ENCODE measurements around the gene IRS1.
"Not testable (repeated sequence)": the region's sequence is repeated elsewhere in the genome, so short reads cannot be mapped to it uniquely, and the experiment has no call there.

Gene IRS1, protein sequence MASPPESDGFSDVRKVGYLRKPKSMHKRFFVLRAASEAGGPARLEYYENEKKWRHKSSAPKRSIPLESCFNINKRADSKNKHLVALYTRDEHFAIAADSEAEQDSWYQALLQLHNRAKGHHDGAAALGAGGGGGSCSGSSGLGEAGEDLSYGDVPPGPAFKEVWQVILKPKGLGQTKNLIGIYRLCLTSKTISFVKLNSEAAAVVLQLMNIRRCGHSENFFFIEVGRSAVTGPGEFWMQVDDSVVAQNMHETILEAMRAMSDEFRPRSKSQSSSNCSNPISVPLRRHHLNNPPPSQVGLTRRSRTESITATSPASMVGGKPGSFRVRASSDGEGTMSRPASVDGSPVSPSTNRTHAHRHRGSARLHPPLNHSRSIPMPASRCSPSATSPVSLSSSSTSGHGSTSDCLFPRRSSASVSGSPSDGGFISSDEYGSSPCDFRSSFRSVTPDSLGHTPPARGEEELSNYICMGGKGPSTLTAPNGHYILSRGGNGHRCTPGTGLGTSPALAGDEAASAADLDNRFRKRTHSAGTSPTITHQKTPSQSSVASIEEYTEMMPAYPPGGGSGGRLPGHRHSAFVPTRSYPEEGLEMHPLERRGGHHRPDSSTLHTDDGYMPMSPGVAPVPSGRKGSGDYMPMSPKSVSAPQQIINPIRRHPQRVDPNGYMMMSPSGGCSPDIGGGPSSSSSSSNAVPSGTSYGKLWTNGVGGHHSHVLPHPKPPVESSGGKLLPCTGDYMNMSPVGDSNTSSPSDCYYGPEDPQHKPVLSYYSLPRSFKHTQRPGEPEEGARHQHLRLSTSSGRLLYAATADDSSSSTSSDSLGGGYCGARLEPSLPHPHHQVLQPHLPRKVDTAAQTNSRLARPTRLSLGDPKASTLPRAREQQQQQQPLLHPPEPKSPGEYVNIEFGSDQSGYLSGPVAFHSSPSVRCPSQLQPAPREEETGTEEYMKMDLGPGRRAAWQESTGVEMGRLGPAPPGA (N-terminal part only)

DNA sequence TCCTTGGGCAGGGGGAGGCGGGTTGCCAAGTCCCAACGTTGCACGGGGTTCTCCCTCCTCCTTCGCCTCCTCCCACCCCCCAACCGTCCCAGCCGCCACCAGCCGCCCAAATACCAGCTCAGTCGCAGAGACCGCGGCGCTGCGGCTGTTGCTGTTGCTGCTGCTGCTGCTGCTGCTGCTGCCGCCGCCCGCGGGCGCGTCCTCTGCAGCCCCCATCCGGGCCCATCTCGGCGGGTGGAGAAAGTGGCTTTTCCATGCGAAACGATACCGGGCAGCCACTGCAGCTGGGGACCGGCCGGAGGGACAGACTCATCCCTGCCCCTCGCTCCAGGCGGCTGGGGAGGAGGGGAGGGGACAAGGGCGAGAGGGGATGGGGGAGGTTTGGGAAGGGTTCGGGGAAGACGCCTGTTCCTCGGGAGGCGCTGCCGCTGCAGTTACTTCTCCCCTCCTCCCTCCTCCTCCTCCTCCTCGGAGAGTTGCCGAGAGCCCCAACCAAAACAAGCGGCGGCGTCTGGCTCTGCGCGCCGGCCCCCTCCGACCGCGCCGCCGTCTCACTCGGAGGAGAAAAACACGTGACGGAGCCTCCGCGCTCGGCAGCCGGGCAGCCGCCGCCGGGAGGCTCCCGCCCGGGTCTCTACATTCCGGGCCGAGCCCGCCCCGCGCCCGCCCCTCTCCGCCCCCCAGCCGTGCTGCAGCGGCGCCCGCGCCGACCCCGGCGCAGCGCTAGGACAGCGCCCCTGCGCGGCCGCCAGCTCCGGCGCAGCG lies at the start of gene IRS1:
Gene IRS1, minus strand, starts transcription at position 610 of the 765 bp plus-strand sequence. CDS start 1,082 bp downstream, outside the sequence.
- peak in 1 of 2 donors; percentile 44 for DNase-seq (ENCODE audit: low read depth in 1 of 2, low spot score in 1 of 2)

DNA sequence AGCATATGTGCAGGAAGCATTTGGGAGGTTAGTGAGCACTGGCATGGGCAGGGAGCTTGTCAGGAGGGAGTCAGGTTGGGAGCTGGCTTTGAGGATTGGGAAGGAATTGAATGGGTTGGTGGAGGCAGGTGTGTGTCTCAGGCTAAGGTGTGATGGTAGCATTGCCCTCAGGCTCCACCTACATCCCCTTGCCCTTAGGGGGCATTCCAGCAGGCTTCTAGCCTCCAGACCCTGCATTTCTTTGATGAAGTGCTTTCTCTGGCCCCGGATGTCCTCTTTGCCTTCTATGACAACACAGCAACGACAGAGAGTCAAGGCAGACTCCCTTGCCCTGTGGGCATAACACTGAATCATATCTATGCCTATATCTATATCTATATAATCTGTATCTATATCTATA lies 49.7 kb upstream of the IRS1 start:
- DNase-seq (ENCODE audit: low read depth in 1 of 2, low spot score in 1 of 2) = no peak

DNA sequence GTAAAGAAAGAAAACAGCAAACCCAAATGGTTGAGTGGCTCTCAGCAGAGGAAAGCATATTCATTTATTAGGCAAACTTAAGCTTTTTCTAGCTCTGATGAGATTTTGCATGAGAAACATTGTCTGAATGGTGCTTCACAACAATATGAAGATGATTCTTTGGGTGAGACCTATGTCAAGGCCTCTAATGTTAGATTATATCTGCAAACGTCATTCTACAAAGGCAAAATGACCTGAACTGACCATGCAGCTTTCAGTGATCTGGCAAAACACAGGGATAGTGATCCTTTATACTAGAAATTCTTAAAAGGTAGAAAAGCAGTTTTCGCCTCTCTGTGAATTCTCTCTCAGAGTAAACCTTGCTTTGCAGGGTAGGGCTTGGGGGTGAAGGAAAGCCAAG lies 47.9 kb upstream of the IRS1 start:
- no peak for DNase-seq (ENCODE audit: low read depth in 1 of 2, low spot score in 1 of 2)

DNA sequence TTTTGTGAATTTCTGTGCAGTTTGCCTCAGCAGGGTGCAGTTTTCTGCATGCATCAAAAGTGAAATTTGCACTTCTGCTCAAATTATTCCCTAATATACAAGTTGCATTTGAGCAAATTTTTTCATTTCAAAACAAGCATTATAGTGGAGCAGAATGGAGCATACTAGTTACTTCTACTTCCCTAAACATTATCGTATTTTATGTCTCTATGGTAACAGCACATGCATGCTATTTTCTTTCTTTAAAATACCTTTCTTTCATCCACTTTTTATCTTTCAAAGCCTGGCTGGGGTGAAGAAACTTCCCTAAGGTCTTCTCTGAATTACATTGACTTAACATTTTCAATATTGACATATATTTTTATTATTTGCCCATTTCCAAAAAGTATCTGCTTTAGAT lies 47.5 kb upstream of the IRS1 start:
- no peak for DNase-seq (ENCODE audit: low read depth in 1 of 2, low spot score in 1 of 2)

DNA sequence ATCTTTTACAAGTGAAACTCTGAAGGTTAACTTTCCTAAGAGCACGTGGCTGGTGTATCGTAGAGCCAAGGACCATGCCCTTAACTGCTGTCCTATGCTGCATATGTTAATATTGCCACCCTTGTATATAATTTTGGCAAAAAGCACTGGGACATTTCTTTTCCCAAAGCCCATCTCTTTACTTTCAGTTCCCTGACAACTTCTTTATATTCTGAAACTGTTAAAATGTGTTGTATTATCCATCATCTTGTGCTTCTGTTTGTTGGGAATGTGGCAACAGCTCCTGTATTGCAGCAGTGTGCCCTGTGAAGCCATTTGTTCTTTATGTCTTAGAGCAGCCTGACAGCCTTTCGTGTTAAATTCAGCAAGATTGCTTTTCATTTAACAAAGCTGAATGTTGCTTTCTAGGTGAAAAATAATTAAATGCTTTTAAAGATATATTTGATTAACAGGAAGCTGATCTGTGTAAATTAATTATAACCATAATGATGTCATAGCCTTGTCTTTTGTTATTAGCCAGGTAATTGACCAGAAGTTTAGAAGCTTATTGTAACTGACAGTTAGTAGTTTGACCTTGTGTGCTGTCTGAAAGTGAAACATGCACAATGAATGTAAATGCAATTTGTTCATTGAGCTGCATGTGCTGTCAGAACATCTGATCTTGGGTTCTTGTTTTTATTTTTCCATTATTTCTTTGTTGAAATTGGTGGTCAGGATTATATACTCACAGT lies 45.9 kb upstream of the IRS1 start:
- no peak for DNase-seq (ENCODE audit: low read depth in 1 of 2, low spot score in 1 of 2)

DNA sequence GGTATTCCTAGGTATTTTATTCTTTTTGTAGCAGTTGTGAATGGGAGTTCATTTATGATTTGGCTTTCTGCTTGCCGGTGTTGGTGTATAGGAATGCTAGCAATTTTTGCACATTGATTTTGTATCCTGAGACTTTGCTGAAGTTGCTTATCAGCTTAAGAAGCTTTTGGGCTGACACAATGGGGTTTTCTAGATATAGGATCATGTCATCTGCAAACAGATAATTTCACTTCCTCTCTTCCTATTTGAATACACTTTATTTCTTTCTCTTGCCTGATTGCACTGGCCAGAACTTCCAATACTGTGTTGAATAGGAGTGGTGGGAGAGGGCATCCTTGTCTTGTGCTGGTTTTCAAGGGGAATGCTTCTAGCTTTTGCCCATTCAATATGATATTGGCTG lies 43.4 kb upstream of the IRS1 start:
- not testable (repeated sequence) for DNase-seq (ENCODE audit: low read depth in 1 of 2, low spot score in 1 of 2)

DNA sequence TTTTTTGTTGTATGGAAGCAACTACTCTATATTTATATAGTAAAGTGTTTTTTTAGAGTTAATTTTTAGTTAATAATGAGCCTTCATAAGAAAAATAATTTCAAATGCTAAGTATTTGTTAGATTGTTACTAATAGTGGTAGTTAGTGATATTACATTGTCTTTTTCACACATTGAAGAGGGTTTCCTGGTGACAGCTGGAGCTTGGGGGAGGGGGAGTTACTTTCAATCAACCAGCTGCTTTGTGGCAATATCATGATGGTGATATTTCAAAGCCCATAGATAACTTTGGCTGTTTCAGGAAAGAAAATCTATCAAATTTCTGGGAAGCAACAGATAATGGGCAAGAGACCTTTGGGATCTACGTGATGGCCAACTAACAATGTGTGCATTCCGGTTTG lies 40.3 kb upstream of the IRS1 start:
- no peak for DNase-seq (ENCODE audit: low read depth in 1 of 2, low spot score in 1 of 2)

DNA sequence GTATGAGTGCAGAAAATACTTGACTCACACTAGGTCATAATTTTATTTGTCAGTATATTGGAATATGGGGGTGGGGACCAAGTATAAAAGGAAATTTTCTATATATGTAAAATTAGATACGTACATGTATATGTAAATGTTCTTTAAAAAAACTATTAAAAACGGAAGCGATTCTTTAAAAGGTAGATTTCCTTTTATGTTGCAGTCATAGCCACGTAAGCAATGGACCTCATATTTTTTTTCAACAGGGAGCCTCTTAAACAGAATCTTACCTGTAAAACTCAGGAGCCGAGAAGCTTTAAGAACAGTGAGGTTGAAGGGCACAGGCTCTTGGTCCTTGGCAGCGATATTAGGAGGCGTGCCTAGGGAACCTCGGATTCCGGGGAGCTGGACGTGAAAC lies 39.5 kb upstream of the IRS1 start:
- DNase-seq (ENCODE audit: low read depth in 1 of 2, low spot score in 1 of 2) = no peak

DNA sequence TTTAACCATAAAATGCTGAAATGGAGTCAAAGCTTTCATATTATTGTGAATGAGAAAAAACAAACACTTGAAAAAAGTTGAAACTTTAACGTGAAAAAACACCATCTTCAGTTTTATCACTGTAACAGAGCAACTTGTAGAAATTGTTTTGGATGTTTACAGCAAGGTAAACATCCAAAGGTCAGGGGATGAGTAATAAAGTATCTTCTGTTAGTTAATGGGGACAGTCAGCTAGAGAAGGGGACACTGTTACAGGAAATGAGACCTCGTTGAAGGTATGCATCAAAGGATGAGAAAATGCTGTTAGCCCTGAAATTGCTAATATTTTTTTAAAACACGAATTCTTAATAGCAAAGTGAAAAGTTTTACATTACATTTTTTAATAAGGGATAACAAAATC lies 39.1 kb upstream of the IRS1 start:
- no peak for DNase-seq (ENCODE audit: low read depth in 1 of 2, low spot score in 1 of 2)

DNA sequence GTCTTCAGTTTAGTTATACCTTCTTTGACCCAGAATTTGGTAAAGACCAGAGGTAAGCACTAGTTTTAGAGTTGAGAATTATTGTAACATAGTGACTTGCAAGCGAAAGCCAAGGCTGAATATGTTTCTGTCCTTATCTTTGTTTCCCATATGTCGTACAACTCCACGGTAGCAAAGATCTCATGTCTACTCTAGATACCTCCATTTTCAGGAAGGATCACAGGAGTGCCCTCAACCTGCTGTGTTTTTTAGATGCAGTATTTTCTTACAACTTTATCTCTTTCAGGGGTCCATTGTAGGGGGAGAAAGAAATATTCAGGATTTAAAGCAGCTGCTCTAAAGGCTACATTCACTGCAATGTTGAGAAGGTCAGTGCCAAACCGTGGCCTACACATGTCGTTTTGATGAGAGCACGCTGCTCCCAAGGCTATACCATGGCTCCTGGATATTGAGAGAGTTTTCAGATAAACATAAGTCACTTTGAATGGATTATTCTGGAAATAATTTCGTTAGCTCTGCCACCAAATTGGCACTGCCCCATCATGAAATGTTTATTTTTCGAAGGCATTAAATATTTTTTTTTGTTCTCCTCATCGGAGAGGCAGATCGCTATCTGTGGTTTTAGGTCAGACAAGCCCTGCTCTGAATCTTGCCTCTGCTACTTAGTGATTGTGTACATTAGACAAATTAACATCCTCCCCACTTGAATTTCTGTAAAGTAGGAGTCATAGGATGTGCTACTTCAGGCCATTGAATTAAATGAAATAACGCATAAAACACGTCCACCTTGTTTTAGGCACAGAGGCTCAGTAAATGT lies 38.4 kb upstream of the IRS1 start:
- no peak for DNase-seq (ENCODE audit: low read depth in 1 of 2, low spot score in 1 of 2)

DNA sequence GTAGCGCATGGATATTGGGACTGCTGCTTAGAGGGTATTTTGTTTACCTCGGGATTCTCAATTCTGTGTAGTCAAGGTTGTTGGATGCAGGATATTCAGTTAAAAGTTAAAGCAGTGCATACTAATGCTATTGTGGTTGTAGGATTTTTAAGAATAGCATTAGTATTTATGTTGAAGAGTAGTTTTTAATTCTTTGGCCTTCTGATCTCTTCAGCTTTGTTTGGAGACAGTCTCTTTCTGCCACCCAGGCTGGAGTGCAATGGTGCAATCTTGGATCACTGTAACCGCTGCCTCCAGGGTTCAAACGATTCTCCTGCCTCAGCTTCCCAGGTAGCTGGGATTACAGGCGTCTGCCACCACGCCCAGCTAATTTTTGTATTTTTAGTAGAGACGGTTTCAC lies 37.7 kb upstream of the IRS1 start:
- DNase-seq (ENCODE audit: low read depth in 1 of 2, low spot score in 1 of 2) = no peak

DNA sequence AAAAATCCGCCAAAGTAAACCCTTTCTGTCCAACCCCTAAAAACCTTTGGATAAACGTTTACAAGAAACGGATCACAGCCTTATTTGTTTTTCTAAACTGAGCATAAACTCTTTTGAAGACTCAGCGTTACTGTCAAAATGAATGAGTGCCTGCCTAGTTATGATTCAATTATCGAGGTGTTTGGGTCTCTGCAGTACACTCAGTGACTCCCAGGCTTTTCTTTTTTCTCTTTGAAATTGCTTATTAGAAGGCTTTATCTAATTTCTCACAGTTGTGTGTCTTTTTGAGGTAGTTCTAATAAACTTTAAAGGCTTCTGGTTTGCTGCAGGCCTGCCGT lies 36.9 kb upstream of the IRS1 start:
- no peak for DNase-seq (ENCODE audit: low read depth in 1 of 2, low spot score in 1 of 2)

DNA sequence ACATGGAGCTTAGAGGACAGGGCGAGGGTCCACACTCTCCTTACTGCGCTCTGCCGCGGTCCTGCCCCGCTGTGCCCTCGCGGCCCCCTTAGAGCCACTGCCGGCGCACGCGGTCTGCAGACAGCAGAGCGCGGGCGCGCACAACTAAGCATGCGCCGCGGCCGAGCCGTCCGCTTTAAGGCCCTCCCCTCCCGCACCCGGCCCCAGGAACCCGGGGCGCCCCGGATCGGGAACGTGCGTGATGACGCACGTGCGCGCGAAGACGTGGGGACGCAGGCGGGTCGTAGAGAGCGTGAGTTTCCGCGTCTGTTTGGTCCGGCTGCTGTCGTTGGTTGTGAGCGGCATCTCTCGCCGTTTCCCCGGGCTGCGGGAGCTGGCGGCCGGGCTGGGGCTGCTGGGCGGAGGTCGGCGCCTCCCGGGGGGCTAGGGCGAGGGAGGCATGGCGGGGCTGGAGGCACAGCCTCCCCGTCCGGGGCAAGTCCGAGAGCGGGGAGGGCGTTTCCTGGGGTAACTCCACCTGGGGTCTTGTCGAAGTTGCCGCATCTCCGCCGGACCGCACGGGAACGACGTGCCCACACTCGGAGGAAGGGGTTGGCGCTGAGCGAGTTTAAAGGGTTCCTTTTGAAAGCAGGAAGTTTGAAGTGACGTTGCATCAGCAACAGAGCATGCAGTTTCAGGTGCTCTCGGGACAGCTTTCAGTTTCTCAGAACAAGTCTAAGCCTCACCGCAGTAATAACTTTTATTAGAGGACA lies 36.4 kb upstream of the IRS1 start, which contains the start of gene RHBDD1:
Gene RHBDD1, plus strand, starts transcription at position 259 of the 752 bp plus-strand sequence. CDS start 28,640 bp downstream, outside the sequence.
- peak; percentile 85 to 91 for DNase-seq (ENCODE audit: low read depth in 1 of 2, low spot score in 1 of 2)

DNA sequence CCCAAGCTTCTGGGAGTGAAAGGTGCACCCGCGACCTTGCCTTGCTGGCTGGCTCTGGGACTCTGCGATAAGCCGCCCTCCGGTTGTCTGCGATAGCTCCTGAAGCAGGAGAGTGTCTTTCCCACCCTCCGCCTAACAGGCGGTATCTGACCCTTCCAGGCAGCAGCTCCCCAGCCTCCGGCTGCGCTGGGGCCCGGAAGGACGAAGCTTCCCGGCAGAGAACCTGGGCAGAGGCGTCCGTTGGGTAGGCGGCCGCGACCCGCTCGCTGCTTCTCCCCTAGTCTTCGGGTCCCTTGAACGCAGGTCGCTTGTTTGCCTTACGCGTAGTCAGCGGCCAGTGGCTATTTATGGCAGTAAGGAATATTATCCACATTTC lies 35.8 kb upstream of the IRS1 start:
- no peak for DNase-seq (ENCODE audit: low read depth in 1 of 2, low spot score in 1 of 2)

DNA sequence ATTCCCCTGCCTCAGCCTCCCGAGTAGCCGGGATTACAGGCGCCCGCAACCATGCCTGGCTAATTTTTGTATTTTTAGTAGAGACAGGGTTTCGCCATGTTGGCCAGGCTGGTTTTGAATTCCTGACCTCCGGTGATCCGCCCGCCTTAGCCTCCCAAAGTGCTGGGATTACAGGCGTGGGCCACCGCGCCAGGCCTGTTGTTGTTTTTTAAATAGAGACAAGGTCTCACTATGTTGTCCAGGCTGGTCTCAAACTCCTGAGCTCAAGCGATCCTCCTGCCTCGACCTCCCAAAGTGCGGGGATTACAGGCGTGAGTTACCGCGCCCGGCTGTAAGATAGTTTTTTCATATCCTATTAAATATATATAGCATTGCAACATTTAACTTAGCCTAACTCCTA lies 35.3 kb upstream of the IRS1 start:
- not testable (repeated sequence) for DNase-seq (ENCODE audit: low read depth in 1 of 2, low spot score in 1 of 2)

DNA sequence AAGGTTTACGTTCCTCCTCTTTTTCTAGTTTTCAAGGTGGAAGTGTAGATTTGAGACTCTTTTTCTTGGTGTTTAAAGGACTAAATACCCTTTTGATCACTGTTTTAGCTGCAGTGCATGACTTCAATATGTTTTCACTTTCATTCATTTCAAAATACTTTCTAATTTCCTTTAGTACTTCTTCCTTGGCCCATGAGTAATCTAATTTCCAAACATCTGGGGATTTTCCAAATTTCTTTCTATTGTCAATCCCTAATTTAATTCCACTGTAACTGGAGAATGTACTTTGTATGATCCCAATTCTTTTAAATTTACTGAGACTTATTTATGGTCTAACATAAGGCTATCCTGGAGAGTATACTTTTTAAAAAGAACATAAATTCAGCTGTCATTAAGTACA lies 32.4 kb upstream of the IRS1 start:
- DNase-seq (ENCODE audit: low read depth in 1 of 2, low spot score in 1 of 2) = no peak

DNA sequence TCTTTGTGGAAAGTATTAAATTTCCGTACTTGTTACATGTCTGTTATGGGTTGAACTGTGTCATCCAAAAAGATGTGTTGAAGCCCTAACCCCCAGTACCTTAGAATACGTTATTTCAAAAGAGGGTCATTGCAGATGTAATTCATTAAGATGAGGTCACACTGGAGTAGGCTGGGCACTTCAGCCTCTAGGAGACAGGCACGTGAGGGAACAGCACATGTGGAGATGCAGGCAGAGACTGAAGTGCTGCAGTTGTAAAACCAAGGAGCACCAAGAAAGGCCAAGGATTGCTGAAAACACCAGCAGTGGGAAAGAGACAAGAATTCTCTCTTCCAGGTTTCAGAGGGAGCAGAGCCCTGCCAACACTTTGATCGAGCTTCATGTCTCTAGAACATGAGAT lies 31.6 kb upstream of the IRS1 start:
- DNase-seq (ENCODE audit: low read depth in 1 of 2, low spot score in 1 of 2) = no peak

DNA sequence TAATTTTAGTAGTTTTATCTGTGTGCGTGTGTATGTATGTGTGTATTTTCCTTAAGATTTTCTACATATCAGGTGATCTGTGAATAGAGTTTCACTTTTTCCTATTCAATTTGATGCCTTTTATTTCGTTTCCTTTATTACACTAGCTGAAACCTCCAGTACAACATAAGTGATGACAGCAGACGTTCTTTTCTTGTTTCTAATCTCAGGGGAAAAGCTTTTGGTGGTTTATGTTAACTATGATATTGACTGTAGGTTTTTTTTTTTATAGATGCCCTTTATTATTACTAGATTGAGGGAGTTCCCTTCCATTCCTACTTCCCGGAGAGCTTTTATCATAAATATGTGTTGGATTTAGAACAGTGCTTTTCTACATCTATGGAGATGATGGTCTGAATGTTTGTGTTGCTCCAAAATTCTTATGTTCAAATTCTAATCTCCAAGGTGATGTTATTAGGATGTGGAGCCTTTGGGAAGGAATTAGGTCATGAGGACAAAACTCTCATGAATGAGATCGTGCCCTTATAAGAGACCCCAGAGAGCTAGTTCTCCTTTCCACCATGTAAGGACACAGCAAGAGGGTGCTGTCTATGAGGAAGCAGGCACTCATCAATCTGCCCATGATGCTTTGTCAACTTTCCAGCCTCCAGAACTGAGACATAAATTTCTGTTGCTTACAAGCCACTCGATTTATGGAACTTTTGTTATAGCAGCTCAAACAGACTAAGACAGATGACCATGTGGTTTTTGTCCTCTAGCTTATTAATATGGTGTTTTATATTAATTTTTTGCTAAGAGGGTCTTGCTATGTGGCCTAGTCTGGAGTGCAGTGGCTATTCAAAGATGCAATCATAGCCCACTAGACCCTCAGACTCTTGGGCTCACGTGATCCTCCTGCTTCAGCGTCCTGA lies 30.4 kb upstream of the IRS1 start:
- no peak for DNase-seq (ENCODE audit: low read depth in 1 of 2, low spot score in 1 of 2)

Data from stimulated activated CD4-positive, alpha-beta T cell treated with anti-CD3 and anti-CD28 coated beads, Interleukin-15, amount 100 ng/mL, for 1 hour (primary cell).